HG03039 (cell line): ENCODE data around the gene AFF4.

ENCODE experiments used
- ATAC-seq: cut with Tn5 transposase; IDR thresholded peaks from one replicate; pipeline ENCODE4 v1.9.1; 2021; ENCODE audit warnings: mild to moderate bottlenecking, moderate library complexity; ENCODE audit not compliant: unreplicated experiment

The AFF4 gene

GRCh38 chr5:132889501-132889900 is 73.9 kb downstream of the AFF4 start:
- ATAC-seq: no peak

- ATAC-seq: no peak
Observed at GRCh38 chr5:132887283-132887682, 76.2 kb downstream of the AFF4 start.

DNA sequence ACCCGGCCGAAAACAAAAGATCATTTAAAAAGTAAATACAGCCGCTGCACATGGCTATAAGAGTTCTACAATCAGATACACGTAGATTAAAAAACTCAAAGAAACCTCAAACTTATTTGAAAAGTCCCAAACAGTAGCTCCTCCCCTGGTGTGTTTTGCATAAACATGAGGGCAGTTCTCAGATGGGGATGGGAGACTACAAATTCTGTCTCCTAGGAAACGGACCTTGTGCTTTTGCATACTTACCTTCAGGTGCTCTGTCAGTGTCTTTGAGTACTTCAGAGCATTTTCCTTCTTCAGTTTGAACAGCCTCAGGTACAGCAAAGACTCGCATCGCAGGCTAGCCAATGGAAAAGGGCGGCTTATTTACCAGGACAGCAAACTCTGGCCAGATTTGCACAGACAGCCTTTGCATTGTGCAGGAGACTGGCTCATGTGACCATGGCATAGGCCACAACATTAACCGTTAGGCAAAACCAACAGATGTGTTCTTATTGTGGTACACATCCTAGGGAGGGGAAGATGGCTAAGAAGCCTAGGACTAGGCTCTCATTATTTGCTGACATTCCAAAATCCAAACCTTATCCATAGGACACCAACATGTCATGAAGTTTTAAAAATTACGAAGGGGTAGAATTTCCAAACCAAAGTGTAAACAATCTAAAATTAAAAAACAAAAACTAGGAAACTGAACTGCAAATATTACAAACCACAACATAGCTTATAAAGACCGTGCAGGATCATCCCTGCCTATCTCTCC is 77.2 kb downstream of the AFF4 start:
- no peak for ATAC-seq

DNA sequence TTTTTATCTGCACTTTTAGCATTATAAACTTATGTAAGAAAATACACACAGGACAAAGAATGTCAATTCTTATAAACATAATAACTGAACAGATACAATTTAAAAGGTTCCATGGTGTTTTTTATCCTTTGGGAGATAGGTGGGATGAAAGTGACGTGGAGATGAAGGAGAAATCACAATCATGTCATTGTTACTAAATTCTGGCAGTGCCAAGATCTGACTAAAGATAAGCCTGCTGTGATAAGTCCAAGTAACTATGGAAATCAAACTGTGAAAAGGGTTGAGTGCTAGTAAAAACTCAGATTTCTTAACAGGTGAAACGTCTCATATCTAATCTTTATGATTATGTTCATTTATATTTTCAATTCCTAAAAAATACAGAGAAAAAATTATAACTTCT is 78.9 kb downstream of the AFF4 start:
- no peak for ATAC-seq

- ATAC-seq: no peak
Observed at GRCh38 chr5:132883261-132883834, 80.1 kb downstream of the AFF4 start.

GRCh38 chr5:132877938-132878337 is 85.5 kb downstream of the AFF4 start:
- no peak for ATAC-seq

GRCh38 chr5:132877466-132877865 is 86.0 kb downstream of the AFF4 start:
- no peak for ATAC-seq

DNA sequence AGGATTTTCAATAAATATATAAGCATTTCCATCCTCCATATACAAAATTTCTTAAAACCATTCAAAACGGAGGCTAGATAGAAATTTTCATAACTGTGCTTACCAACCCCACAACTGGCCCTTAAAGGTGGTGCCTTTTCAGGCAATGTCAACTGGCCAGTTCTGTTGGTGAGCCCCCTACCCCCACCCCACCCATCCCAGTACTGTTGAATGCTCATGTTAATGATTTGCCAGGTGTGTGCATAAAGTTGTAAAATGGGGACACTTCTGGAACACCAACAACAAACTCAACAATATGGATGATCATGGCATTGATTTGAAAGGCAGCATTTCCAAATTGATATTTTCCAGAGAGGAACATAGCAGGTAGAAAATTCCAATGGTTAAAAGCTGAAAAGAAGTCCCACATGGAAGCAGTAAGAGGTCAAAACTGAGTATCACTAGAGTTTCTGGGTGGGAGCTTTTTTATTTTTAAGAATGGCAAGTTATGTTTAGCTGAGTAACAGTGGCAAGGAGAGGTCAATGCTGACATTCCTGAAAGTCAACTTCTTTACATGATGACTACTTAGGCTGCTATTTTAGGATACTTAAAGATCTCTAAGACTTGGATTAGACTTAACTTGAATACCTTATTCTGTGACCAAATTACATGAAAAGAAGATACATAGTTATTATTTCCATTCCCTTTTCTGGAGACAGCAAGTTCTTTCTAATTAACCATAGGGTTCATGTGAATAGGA is 87.2 kb downstream of the AFF4 start:
- no peak for ATAC-seq

DNA sequence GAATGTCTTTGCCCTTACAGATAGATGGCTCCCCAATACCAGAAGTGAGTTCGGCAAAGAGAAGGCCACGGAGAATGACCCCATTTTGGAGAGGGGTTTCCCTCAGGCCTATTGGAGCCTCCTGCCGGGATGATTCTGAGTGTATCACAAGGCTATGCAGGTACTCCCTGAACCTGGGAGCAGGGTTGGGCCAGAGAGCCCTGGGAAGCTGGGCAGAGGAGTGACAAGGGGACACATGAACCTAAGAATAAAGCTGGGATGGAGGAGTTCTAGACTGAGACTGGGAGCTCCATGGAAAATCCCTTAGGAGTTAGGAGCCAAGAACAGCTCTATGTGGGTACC is 89.5 kb downstream of the AFF4 start:
- no peak for ATAC-seq

DNA sequence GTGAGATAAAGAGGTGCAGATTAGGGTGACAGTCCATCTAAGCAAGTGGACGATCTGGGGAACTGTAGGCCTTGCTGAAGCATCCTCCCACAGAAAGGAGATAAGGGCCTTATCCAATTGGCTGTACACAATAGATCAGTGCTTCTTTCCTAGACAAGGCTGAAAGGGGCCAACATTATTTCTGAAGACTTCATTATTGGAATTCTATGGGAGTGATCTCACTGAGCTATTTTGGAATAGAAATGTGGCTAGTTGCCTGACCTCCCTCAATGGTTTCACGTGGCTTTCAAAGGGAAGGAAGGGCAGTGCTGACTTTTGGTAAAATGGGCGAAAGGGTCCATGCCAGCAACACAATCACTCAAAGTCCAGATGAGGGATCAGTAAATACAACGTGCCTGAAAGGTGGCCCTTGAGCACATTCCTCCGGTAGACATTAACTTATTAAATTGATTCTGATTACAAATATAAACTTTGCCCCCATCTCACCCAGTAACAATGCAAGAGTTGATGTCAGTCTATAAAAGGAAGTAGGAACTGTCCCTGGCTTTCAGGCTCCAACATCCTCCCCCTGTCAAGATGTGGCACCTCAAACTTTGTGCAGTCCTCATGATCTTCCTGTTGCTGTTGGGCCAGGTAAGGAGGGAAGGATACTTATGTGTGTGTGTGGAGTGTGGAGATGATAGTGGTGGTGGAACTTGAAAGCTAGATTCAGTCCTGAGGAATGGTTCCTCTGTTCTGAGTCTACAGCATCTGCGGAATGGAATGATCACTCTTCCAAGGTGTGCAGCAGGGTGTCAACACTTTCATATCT is 90.1 kb downstream of the AFF4 start, which contains the start of gene LEAP2:
LEAP2 (plus strand) TSS at position 550 of the 811 bp plus-strand sequence; CDS start at position 577, 27 bp downstream.
- no peak for ATAC-seq

DNA sequence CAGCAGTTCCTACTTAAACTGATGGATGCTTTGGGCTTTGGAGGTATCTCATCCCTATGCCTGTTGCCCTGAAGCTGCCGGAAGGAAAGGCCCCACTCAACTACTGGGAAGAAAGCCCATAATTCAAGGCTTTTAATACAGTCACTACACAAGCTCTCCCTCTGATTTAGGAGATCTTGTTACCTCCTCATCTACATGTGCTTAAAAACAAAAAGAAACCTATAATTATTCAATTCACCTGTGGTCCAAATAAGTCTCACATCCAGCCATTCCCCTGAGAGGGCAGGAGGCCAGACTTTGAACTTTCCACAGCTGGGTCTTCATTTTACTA is 90.7 kb downstream of the AFF4 start:
- ATAC-seq: no peak

DNA sequence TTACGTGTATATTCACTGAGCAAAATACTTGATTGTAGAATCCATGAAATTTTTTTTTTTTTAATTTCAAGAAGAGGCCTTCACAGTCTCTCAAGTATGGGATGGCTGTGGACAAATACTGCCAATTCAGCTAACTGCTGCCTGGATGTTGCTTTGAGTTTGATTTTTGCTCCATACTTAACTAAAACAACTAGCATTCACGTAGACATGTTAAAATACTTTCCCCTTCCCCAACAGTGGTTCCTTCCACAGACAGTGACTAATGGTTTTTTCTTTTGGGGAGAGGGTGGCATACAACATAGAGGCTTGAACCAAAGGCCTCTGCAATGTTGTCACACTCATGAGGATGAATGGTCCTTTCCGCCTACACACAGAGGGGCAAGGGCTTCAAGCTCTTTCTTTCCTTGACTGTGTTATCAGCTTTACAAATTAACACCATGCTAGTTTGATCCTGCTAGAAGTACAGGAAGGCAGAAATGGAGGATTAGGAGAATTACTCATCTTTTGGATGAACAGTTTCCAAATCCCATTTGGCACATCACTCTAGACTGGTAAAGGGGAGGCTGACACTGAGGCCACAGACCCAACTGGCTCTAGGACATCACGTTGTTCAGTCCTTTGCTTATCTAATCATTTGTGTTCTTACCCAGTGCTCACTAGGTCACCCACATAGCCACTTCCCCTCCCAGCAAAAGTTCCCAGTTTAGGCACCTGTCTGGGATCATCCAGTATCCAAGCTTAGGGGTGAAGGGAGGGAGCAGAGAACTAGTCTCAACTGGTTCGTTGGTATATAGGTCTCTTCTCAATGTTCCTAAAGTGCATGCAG is 91.8 kb downstream of the AFF4 start:
- ATAC-seq: no peak

- no peak for ATAC-seq
Observed at GRCh38 chr5:132870801-132871200, 92.6 kb downstream of the AFF4 start.

GRCh38 chr5:132868754-132869153 is 94.7 kb downstream of the AFF4 start:
- no peak for ATAC-seq

DNA sequence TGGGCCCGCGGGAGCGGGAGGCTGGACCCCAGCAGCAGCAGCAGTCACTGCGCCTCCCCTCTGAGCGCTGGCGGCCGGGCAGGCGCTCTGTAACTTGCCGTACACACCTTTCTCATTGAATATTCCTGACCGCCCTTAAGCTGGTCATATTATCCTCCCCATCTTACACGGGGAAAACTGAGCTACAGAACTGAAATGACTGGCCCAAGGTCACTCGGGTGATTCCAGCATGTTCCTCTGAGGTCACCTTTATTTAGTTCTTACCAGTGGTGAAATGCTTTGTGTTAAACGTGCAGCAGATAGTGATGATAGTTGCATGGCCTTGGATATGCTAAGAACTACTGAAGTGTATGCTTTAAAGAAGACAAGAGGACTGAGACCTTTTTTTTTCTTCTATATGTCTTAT is 96.4 kb downstream of the AFF4 start:
- ATAC-seq: peak; percentile 15

DNA sequence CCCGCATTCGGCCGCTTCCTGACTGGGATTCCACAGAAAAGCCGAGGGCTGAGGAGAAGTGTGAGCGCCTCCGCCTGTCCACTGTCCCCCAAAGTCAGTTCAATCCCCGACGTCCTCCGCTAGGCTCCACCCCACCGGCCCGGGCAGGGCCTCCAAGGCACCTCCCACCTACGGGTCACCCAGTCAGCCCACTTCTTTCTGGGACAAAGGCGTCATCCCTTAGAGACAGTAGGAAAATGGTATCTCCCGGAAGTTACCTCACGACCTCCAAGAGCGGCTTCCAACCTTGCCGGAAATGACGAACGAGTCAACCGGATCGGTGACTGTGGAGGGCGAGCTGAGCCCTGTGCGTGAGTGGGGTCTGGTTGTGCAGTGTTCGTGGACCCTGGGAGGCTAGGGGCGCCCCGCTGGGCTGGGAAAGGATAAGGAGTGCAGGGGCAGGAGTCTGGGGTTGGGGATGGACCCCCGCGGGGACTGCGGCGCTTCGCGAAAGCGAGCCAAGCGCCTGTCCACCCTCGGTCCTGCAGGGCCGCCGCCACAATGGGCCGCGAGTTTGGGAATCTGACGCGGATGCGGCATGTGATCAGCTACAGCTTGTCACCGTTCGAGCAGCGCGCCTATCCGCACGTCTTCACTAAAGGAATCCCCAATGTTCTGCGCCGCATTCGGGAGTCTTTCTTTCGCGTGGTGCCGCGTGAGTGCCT is 96.9 kb downstream of the AFF4 start, which contains the start of the genes GDF9 and UQCRQ:
GDF9 (minus strand) TSS at position 128 of the 704 bp plus-strand sequence. CDS start 1,936 bp downstream, outside the sequence.
UQCRQ (plus strand) TSS at position 301 of the 704 bp plus-strand sequence; CDS start at position 541, 240 bp downstream.
- peak; percentile 98 for ATAC-seq

- ATAC-seq: no peak
Observed at GRCh38 chr5:132865668-132866341, 97.6 kb downstream of the AFF4 start.

GRCh38 chr5:132860742-132861141 is 102.7 kb downstream of the AFF4 start:
- ATAC-seq: no peak

- no peak for ATAC-seq
Observed at GRCh38 chr5:132859889-132860437, 103.5 kb downstream of the AFF4 start.
